Gastrocnemius medialis (tissue), 4 donors: ENCODE data around the gene UROC1.

Experiments
- POLR2A ChIP-seq, 2 donors: fragments of 450-650 bp; IDR thresholded peaks; one replicate each; pipeline ENCODE4 v1.6.1; 2017; ENCODE audit warnings: antibody characterized with exemption in 2 of 2, mild to moderate bottlenecking in 2 of 2, moderate library complexity in 2 of 2
- TF ChIP-seq, protein P1 (sequence below), 5 experiments: fragments of 450-650 bp in 3 of 5; fragments of 200-600 bp in 2 of 5; sonication (generic) in 2 of 5; IDR thresholded peaks in 4 of 5; conservative IDR thresholded peaks in 1 of 5; 1 replicate in 4 of 5; 2 replicates in 1 of 5; pipeline ENCODE4 v1.5.1; 2016 to 2019; ENCODE audit warnings: antibody characterized with exemption in 5 of 5, mild to moderate bottlenecking in 3 of 5, moderate library complexity in 3 of 5

- no peak for TF ChIP-seq POLR2A (IDR thresholded peaks at IDR 0.05)
- TF ChIP-seq, protein P1, sequence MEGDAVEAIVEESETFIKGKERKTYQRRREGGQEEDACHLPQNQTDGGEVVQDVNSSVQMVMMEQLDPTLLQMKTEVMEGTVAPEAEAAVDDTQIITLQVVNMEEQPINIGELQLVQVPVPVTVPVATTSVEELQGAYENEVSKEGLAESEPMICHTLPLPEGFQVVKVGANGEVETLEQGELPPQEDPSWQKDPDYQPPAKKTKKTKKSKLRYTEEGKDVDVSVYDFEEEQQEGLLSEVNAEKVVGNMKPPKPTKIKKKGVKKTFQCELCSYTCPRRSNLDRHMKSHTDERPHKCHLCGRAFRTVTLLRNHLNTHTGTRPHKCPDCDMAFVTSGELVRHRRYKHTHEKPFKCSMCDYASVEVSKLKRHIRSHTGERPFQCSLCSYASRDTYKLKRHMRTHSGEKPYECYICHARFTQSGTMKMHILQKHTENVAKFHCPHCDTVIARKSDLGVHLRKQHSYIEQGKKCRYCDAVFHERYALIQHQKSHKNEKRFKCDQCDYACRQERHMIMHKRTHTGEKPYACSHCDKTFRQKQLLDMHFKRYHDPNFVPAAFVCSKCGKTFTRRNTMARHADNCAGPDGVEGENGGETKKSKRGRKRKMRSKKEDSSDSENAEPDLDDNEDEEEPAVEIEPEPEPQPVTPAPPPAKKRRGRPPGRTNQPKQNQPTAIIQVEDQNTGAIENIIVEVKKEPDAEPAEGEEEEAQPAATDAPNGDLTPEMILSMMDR (IDR thresholded peaks at IDR 0.05 in 4 of 5, conservative IDR thresholded peaks at IDR 0.05 in 1 of 5): no peak
Observed at GRCh38 chr3:126512026-126512425, 5.5 kb downstream of the UROC1 start.
